ENCODE data around the gene NFAT5. TPM values are rescaled to one million over a fixed set of nuclear protein-coding genes. Genes with fewer than 3 reads are reported as not detected.

The NFAT5 gene
- total RNA-seq, 1 donor from 2014 or later = 48.3 TPM

GRCh38 chr16:69741519-69741918, 175.8 kb downstream of the NFAT5 start:
- H3K4me1 Mint-ChIP-seq = no peaks in the 10 kb centered on the region
- POLR2A ChIA-PET = interaction anchor here (0.5 to 1.2 kb wide), 2 partner anchors 10 to 13 kb away, joined by 4 read pairs; partner anchors contain the start of gene NOB1
- peaks cover 63% of the 10 kb centered on the region for H3K36me3 Mint-ChIP-seq (ENCODE audit: low read depth)
- no peaks in the 10 kb centered on the region for H3K9me3 Mint-ChIP-seq
- DNase-seq = no peak
- no peaks in the 10 kb centered on the region for H3K27me3 Mint-ChIP-seq
- no peak overlapping the region for H3K27ac Mint-ChIP-seq
- no peak for ATAC-seq (ENCODE audit: low read depth)
- CTCF ChIA-PET = interaction anchor here (0.6 kb wide), 1 partner anchor 10 kb away, joined by 4 read pairs; no protein-coding TSS in a partner anchor
- H3K4me3 Mint-ChIP-seq = no peak overlapping the region
- intact Hi-C loops (cut with micrococcal nuclease) = no loop called here
- TF ChIP-seq CTCF (IDR thresholded peaks at IDR 0.05) = no peak

GRCh38 chr16:69741951-69742904, 176.5 kb downstream of the NFAT5 start:
- H3K27me3 Mint-ChIP-seq = no peaks in the 10 kb centered on the region
- DNase-seq (no peak), ATAC-seq (ENCODE audit: low read depth) (no peak)
- no peaks in the 10 kb centered on the region for H3K9me3 Mint-ChIP-seq
- POLR2A ChIA-PET = interaction anchor here (0.5 to 1.2 kb wide), 5 partner anchors 10 to 17 kb away, joined by 3 to 10 read pairs (median 4); partner anchors contain the start of gene NOB1
- no peak overlapping the region for H3K27ac Mint-ChIP-seq
- CTCF ChIA-PET = interaction anchor here (0.6 kb wide), 2 partner anchors 10 to 520 kb away, joined by 3 to 4 read pairs; no protein-coding TSS in a partner anchor
- TF ChIP-seq CTCF (IDR thresholded peaks at IDR 0.05) = no peak
- H3K4me3 Mint-ChIP-seq = no peak overlapping the region
- H3K36me3 Mint-ChIP-seq (ENCODE audit: low read depth) = peaks cover 68% of the 10 kb centered on the region
- intact Hi-C loops (cut with micrococcal nuclease) = no loop called here
- no peaks in the 10 kb centered on the region for H3K4me1 Mint-ChIP-seq

DNA sequence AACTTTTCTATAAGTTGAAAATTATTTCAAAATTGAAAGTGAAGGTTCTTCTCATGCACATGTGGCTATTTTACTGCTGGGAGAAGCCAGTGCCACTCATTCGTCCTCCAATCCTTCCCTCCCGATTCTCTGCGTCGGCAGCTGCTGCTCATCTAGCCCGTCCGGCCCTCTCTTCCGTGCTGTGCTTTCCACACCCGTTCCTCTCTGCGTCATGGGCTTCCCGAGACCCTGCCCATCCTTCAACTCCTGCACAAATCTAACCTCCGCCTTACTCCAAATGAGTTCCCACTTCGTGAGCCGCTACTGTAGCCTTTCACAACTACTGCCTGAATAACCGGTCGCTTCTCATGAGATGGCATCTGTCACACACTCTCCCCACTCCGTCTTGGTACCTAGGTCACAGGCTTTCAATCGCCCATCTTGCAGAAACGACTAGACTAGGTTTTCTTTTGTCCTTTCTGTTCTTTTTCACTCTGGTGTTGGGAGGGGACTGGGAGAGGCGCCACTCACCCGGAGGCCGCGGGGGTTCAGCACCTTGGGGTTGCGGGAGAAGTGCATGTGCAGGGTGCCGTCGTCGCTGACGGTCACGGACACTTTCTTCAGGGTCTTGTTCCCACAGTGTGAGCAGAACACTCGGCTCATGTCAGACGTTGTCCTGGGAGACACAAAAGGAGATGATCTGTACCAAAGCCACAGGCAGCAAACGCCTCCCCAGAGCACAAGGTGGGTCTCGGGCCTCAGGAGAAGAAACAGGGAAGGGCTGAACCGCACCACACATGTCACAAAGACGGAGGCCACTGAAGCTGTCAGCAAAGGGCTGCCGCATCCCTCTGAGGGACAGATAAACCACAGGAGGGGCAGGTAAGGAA, 178.8 kb downstream of the NFAT5 start:
- DNase-seq (no peak), ATAC-seq (ENCODE audit: low read depth) (no peak)
- no peaks in the 10 kb centered on the region for H3K27me3 Mint-ChIP-seq
- H3K9me3 Mint-ChIP-seq = no peaks in the 10 kb centered on the region
- intact Hi-C loops (cut with micrococcal nuclease) = no loop called here
- TF ChIP-seq CTCF (IDR thresholded peaks at IDR 0.05) = no peak
- CTCF ChIA-PET = interaction anchor here (1.3 kb wide), 1 partner anchor 10 kb away, joined by 3 read pairs; the partner anchor contains the start of gene NOB1
- H3K36me3 Mint-ChIP-seq (ENCODE audit: low read depth) = peaks cover 90% of the 10 kb centered on the region
- POLR2A ChIA-PET = no interaction called here
- no peaks in the 10 kb centered on the region for H3K4me1 Mint-ChIP-seq
- H3K4me3 Mint-ChIP-seq = no peak overlapping the region
- peak overlapping the region; percentile 53 for H3K27ac Mint-ChIP-seq

- Mint-ChIP-seq H3K36me3 (ENCODE audit: low read depth) (peaks cover 87% of the 10 kb centered on the region), H3K4me3 (no peak overlapping the region), H3K9me3 (no peaks in the 10 kb centered on the region), H3K4me1 (no peaks in the 10 kb centered on the region), H3K27me3 (no peaks in the 10 kb centered on the region), H3K27ac (peak overlapping the region; percentile 53)
- ATAC-seq (ENCODE audit: low read depth) (no peak), DNase-seq (no peak)
- TF ChIP-seq CTCF (IDR thresholded peaks at IDR 0.05) = no peak
- intact Hi-C loops (cut with micrococcal nuclease) = no loop called here
- POLR2A ChIA-PET = interaction anchor here (1.4 kb wide), 1 partner anchor 9 kb away, joined by 4 read pairs; the partner anchor contains the start of gene NOB1
- CTCF ChIA-PET = interaction anchor here (1.3 kb wide), 1 partner anchor 9 kb away, joined by 3 read pairs; the partner anchor contains the start of gene NOB1
Observed at GRCh38 chr16:69745232-69745612, 179.5 kb downstream of the NFAT5 start.

All from activated B cell treated with CpG ODN at 0.5 μM for 24 hours (primary cell).